Measurements from ENCODE around the gene DUSP5. TPM values are rescaled to one million over a fixed set of nuclear protein-coding genes. Genes with fewer than 3 reads are reported as not detected.
"Not testable (repeated sequence)": the region's sequence is repeated elsewhere in the genome, so short reads cannot be mapped to it uniquely, and the experiment has no call there.

DUSP5 gene
- total and polyA plus RNA-seq, 4 experiments from 2014 or later = 3.5 to 33.7 (median 7.2) TPM

DNA sequence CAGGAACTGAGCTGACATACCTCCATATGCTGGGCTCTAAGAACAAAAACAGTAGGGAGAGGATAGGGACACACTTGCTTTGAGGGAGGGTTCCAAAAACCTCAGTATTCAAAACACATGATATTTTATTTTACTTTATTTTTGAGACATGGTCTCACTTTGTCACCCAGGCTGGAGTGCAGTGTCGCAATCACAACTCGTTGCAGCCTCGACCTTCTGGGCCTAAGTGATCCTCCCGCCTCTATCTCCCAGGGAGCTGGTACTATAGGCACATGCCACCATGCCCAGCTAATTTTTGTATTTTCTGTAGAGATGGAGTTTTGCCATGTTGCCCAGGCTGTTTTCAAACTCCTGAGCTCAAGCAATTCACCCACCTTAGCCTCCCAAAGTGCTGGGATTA lies 34.9 kb downstream of the DUSP5 start:
- H3K27me3 Mint-ChIP-seq; H3K4me3 Mint-ChIP-seq; H3K36me3 Mint-ChIP-seq; intact Hi-C loops (cut with micrococcal nuclease); H3K9me3 ChIP-seq (ENCODE audit: control insufficient read depth in 1 of 2, low read length in 2 of 2); DNase-seq; H3K27me3 ChIP-seq (ENCODE audit: insufficient read depth, low read length); H3K4me3 ChIP-seq (ENCODE audit: low read length in 2 of 2); H3K36me3 ChIP-seq (ENCODE audit: insufficient read depth, low read length); POLR2A ChIA-PET (ENCODE audit: partially characterized antibody); H3K27ac ChIP-seq (ENCODE audit: low read depth, low read length); H3K9me3 Mint-ChIP-seq; H3K27ac Mint-ChIP-seq: not testable (repeated sequence)
- H3K4me1 Mint-ChIP-seq = peaks cover 29 to 47% (median 36%) of the 10 kb centered on the region in 4 donors
- CTCF ChIA-PET (ENCODE audit: partially characterized antibody) = interaction anchor here (1.4 to 2.6 kb wide), 4 partner anchors 34 to 222 kb away, joined by 4 to 7 read pairs (median 5); no protein-coding TSS in a partner anchor
- H3K4me1 ChIP-seq (ENCODE audit: insufficient read depth, low read length) = peaks cover 38% of the 10 kb centered on the region

DNA sequence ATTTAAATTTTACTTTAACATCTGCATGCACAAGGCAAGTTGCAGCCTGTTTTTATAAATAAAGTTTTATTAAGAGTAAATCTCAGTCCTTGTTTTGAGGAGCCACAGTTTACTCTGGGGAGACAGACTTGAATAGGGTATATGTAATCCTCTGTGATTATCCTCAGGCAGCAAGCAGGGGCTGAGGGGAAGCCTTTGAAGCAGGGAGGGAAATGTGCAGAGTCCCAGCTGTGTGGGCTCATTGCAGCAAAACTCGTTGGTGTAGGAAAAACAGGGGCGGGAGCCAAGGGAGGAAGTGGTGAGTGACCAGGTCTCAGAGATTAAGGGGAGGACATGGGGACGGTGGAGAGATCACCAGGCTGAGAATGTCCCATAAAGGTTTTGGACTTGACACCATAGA lies 35.4 kb downstream of the DUSP5 start:
- Histone ChIP-seq H3K9me3 (ENCODE audit: control insufficient read depth in 1 of 2, low read length in 2 of 2) (no peaks in the 10 kb centered on the region), H3K36me3 (ENCODE audit: insufficient read depth, low read length) (no peaks in the 10 kb centered on the region), H3K27ac (ENCODE audit: low read depth, low read length) (no peak overlapping the region), H3K4me3 (ENCODE audit: low read length in 2 of 2) (no peak overlapping the region), H3K27me3 (ENCODE audit: insufficient read depth, low read length) (no peaks in the 10 kb centered on the region), H3K4me1 (ENCODE audit: insufficient read depth, low read length) (peaks cover 37% of the 10 kb centered on the region)
- no peaks in the 10 kb centered on the region for H3K9me3 Mint-ChIP-seq
- CTCF ChIA-PET (ENCODE audit: partially characterized antibody) = interaction anchor here (1.4 to 2.6 kb wide), 3 partner anchors 179 to 223 kb away, joined by 4 to 7 read pairs (median 4); no protein-coding TSS in a partner anchor
- H3K36me3 Mint-ChIP-seq = no peaks in the 10 kb centered on the region
- H3K4me3 Mint-ChIP-seq = no peak overlapping the region
- intact Hi-C loops (cut with micrococcal nuclease) = no loop called here
- POLR2A ChIA-PET (ENCODE audit: partially characterized antibody) = no interaction called here
- H3K4me1 Mint-ChIP-seq = peaks cover 28 to 45% (median 32%) of the 10 kb centered on the region in 4 donors
- peak overlapping the region in 2 of 7 donors; percentile 43 to 60 for H3K27ac Mint-ChIP-seq
- DNase-seq = no peak
- no peaks in the 10 kb centered on the region for H3K27me3 Mint-ChIP-seq

DNA sequence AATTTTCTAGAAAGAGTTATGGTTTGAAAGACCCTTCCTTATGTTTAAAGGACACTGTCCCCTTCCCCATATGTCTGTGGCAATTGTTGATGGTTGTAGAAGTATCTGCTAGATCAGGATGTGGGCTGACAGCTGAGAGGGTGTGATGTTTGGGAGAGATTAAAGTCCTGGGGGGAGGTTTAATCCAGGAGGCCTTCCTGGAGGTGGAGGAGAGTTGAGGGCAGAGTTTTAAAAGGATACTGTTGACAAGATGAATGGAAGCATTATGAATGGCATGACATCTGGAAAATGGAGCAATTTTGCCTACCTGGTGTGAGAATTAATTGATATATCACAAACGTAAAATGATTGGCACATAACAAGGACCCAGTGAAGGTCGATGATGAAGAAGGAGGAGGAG lies 36.9 kb downstream of the DUSP5 start:
- H3K4me1 ChIP-seq (ENCODE audit: insufficient read depth, low read length) = peaks cover 23% of the 10 kb centered on the region
- no peak overlapping the region for H3K4me3 ChIP-seq (ENCODE audit: low read length in 2 of 2)
- H3K27ac Mint-ChIP-seq = peak overlapping the region in 3 of 7 donors; percentile 5 to 65 (median 14)
- no peak overlapping the region for H3K27ac ChIP-seq (ENCODE audit: low read depth, low read length)
- H3K4me3 Mint-ChIP-seq = no peak overlapping the region
- no peaks in the 10 kb centered on the region for H3K36me3 ChIP-seq (ENCODE audit: insufficient read depth, low read length)
- intact Hi-C loops (cut with micrococcal nuclease) = no loop called here
- H3K27me3 Mint-ChIP-seq = no peaks in the 10 kb centered on the region
- H3K4me1 Mint-ChIP-seq = peaks cover 19 to 31% (median 20%) of the 10 kb centered on the region in 4 donors
- H3K27me3 ChIP-seq (ENCODE audit: insufficient read depth, low read length) = no peaks in the 10 kb centered on the region
- no peaks in the 10 kb centered on the region for H3K9me3 Mint-ChIP-seq
- CTCF ChIA-PET (ENCODE audit: partially characterized antibody) = interaction anchor here (0.7 to 2.5 kb wide), 7 partner anchors 27 to 229 kb away, joined by 3 to 12 read pairs (median 4); no protein-coding TSS in a partner anchor
- DNase-seq = no peak
- no peaks in the 10 kb centered on the region for H3K9me3 ChIP-seq (ENCODE audit: control insufficient read depth in 1 of 2, low read length in 2 of 2)
- no peaks in the 10 kb centered on the region for H3K36me3 Mint-ChIP-seq
- POLR2A ChIA-PET (ENCODE audit: partially characterized antibody) = interaction anchor here (1.7 kb wide), 1 partner anchor 229 kb away, joined by 4 read pairs; no protein-coding TSS in a partner anchor

DNA sequence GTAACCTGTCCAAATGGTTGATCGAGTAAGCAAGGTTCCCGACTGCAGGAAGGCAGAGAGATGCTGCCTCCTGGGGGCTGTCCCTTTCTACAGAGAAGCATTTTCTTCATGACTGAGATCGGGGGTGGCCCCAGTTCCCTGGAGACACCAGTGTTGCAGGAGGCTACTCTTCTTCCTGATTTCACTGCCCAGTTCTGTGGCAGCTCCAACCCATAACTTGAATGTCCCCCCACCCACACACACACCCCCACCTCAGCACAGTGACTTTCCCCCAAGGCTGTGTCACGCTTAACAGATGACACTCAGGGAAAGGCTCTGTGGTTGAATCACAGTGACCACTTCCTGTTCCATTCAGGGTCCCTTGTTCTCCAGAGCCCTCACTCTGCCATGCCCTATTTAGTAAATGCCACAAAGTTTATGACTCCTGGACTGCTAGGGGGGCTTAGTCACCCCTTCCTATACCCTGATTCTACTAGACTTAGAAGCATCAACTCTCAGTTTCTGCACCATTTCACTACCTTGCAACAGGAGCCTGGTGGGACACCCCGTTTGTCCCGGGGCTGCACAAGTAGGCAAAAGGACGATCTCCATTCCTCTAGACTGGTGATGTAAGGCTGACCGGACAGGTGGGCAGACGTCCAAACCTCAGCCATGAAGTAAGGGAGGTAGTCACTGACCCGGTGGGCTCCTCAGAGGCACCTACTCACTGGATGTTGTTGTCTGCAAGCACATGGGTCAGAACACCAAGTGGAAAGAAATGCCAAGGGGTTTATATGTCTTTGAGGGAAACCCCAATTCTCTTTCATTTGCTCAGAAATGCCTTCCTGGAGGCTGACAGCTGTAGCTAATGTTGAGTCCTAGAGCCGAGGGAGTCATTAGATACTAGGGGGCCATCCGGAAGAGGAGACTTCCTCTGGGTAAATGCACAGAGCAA lies 38.5 kb downstream of the DUSP5 start:
- DNase-seq = peak; percentile 32 to 82 (median 48)
- H3K9me3 ChIP-seq (ENCODE audit: control insufficient read depth in 1 of 2, low read length in 2 of 2) = no peaks in the 10 kb centered on the region
- Mint-ChIP-seq H3K4me3 (peak overlapping the region in 6 of 8 donors; percentile 23 to 72 (median 60)), H3K9me3 (no peaks in the 10 kb centered on the region), H3K4me1 (peaks cover 13 to 19% (median 16%) of the 10 kb centered on the region in 4 donors), H3K27ac (peak overlapping the region in 6 of 7 donors; percentile 8 to 85 (median 60)), H3K27me3 (no peaks in the 10 kb centered on the region), H3K36me3 (no peaks in the 10 kb centered on the region)
- H3K36me3 ChIP-seq (ENCODE audit: insufficient read depth, low read length) = no peaks in the 10 kb centered on the region
- intact Hi-C loops (cut with micrococcal nuclease) = loop anchor here (1.0 to 2.0 kb wide), 4 partner anchors 33 to 225 kb away; no protein-coding TSS in a partner anchor
- POLR2A ChIA-PET (ENCODE audit: partially characterized antibody) = interaction anchor here (0.7 to 1.7 kb wide), 3 partner anchors 33 to 230 kb away, joined by 3 to 4 read pairs (median 3); no protein-coding TSS in a partner anchor
- no peak overlapping the region for H3K27ac ChIP-seq (ENCODE audit: low read depth, low read length)
- H3K4me3 ChIP-seq (ENCODE audit: low read length in 2 of 2) = no peak overlapping the region
- H3K27me3 ChIP-seq (ENCODE audit: insufficient read depth, low read length) = no peaks in the 10 kb centered on the region
- CTCF ChIA-PET (ENCODE audit: partially characterized antibody) = interaction anchor here (1.1 to 2.5 kb wide), 5 partner anchors 11 to 211 kb away, joined by 3 to 12 read pairs (median 5); no protein-coding TSS in a partner anchor
- peaks cover 12% of the 10 kb centered on the region for H3K4me1 ChIP-seq (ENCODE audit: insufficient read depth, low read length)

DNA sequence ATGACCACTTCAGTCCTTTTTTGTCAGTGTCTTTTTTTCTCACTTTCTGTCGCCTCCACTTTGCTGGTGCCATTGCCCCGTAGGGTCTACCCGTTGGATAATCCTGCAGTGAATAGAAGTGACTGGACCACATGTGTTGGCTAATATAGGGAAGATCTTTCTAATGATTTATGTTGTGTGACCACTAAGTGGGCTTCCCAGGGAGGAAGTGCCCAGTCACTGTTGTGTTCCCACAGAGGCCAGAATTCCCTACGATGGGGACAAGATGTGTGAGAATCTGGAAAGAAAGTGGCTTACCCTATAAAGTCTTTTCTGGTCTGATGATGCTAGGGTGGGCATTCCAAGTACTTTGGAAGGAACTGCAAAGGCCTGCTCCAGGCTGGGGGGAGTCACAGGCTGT lies 41.4 kb downstream of the DUSP5 start:
- intact Hi-C loops (cut with micrococcal nuclease) = no loop called here
- no peaks in the 10 kb centered on the region for H3K9me3 ChIP-seq (ENCODE audit: control insufficient read depth in 1 of 2, low read length in 2 of 2)
- CTCF ChIA-PET (ENCODE audit: partially characterized antibody) = interaction anchor here (1.2 to 2.4 kb wide), 5 partner anchors 8 to 229 kb away, joined by 3 to 9 read pairs (median 5); no protein-coding TSS in a partner anchor
- H3K36me3 Mint-ChIP-seq = no peaks in the 10 kb centered on the region
- POLR2A ChIA-PET (ENCODE audit: partially characterized antibody) = interaction anchor here (1.5 to 1.7 kb wide), 3 partner anchors 42 to 234 kb away, joined by 3 to 4 read pairs (median 3); partner anchors contain the start of gene DUSP5
- peaks cover 13 to 18% (median 16%) of the 10 kb centered on the region in 4 donors for H3K4me1 Mint-ChIP-seq
- no peaks in the 10 kb centered on the region for H3K27me3 ChIP-seq (ENCODE audit: insufficient read depth, low read length)
- no peaks in the 10 kb centered on the region for H3K27me3 Mint-ChIP-seq
- no peak overlapping the region for H3K4me3 Mint-ChIP-seq
- no peaks in the 10 kb centered on the region for H3K36me3 ChIP-seq (ENCODE audit: insufficient read depth, low read length)
- H3K9me3 Mint-ChIP-seq = no peaks in the 10 kb centered on the region
- no peak for DNase-seq
- H3K27ac Mint-ChIP-seq = no peak overlapping the region
- H3K4me3 ChIP-seq (ENCODE audit: low read length in 2 of 2) = no peak overlapping the region
- H3K27ac ChIP-seq (ENCODE audit: low read depth, low read length) = no peak overlapping the region
- peaks cover 12% of the 10 kb centered on the region for H3K4me1 ChIP-seq (ENCODE audit: insufficient read depth, low read length)

DNA sequence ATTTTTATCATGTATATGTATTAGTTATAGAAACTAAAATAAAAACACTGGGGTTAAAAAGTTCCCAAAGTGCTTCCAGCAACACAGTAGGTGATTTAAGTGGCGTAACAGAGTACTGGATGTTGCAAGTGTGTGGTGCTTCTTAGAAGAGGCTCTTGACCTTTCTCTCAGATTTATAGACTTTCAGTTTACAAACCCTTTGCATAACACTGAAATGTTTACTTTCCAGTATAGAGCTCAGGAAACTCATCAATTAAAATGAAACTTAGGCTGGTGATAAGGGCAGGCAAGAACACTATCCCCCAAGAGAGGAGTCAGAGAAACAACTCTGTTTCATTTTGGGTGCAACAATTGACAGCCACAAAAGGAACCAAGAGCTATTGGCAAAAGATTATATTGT lies 42.3 kb downstream of the DUSP5 start:
- DNase-seq = no peak
- no peaks in the 10 kb centered on the region for H3K36me3 ChIP-seq (ENCODE audit: insufficient read depth, low read length)
- H3K4me1 Mint-ChIP-seq = peaks cover 10 to 13% (median 12%) of the 10 kb centered on the region in 4 donors
- no peak overlapping the region for H3K4me3 Mint-ChIP-seq
- ChIA-PET POLR2A (ENCODE audit: partially characterized antibody) (interaction anchor here (1.5 to 1.7 kb wide), 2 partner anchors 43 to 235 kb away, joined by 3 to 4 read pairs; partner anchors contain the start of gene DUSP5), CTCF (ENCODE audit: partially characterized antibody) (interaction anchor here (1.1 to 1.6 kb wide), 7 partner anchors 8 to 234 kb away, joined by 3 to 6 read pairs (median 4); no protein-coding TSS in a partner anchor)
- no peak overlapping the region for H3K4me3 ChIP-seq (ENCODE audit: low read length in 2 of 2)
- H3K27me3 Mint-ChIP-seq = no peaks in the 10 kb centered on the region
- H3K9me3 ChIP-seq (ENCODE audit: control insufficient read depth in 1 of 2, low read length in 2 of 2) = no peaks in the 10 kb centered on the region
- H3K27me3 ChIP-seq (ENCODE audit: insufficient read depth, low read length) = no peaks in the 10 kb centered on the region
- H3K36me3 Mint-ChIP-seq = no peaks in the 10 kb centered on the region
- H3K9me3 Mint-ChIP-seq = no peaks in the 10 kb centered on the region
- no peak overlapping the region for H3K27ac ChIP-seq (ENCODE audit: low read depth, low read length)
- peaks cover 12% of the 10 kb centered on the region for H3K4me1 ChIP-seq (ENCODE audit: insufficient read depth, low read length)
- peak overlapping the region in 1 of 7 donors; percentile 53 for H3K27ac Mint-ChIP-seq
- intact Hi-C loops (cut with micrococcal nuclease) = no loop called here

Measured in CD4-positive, alpha-beta memory T cell (primary cell).